Measurements from ENCODE around the gene CDH4.

CDH4 gene

GRCh38 chr20:61679473-61679872, 427.4 kb downstream of the CDH4 start:
- H3K4me1 ChIP-seq (ENCODE audit: insufficient read depth, low read length) = no peaks in the 10 kb centered on the region
- H4K20me1 ChIP-seq (ENCODE audit: insufficient read depth, low read length) = 0 out of 2 replicates have a peak, but pooled peaks cover 5% of the 10 kb centered on the region
- H3K4me2 ChIP-seq (ENCODE audit: insufficient read depth, low read length) = no peak overlapping the region
- TF ChIP-seq CTCF (IDR thresholded peaks at IDR 0.05; ENCODE audit: borderline replicate concordance, extremely low read depth, low read length, poor library complexity, severe bottlenecking) = no peak
- TF ChIP-seq EZH2 (IDR thresholded peaks at IDR 0.05; ENCODE audit: borderline replicate concordance, low read depth, low read length, severe bottlenecking) = no peak
- H3K27ac ChIP-seq (ENCODE audit: low read length) = no peak overlapping the region
- no peaks in the 10 kb centered on the region for H3K79me2 ChIP-seq (ENCODE audit: insufficient read depth, low read length)
- H3K36me3 ChIP-seq (ENCODE audit: insufficient read depth, low read length) = no peaks in the 10 kb centered on the region
- no peak overlapping the region for H3K4me3 ChIP-seq (ENCODE audit: low read depth in 1 of 2, low read length in 2 of 2)
- H3K27me3 ChIP-seq (ENCODE audit: insufficient read depth, low read length, poor library complexity) = no peaks in the 10 kb centered on the region
- ATAC-seq (ENCODE audit: insufficient read depth, low read depth) (no peak), DNase-seq (no peak)
- H3K9me3 ChIP-seq (ENCODE audit: insufficient read depth, low read length, severe bottlenecking) = no peaks in the 10 kb centered on the region
- no peak overlapping the region for H3K9ac ChIP-seq (ENCODE audit: low read depth, low read length)
- no peak overlapping the region for H2AFZ ChIP-seq (ENCODE audit: low read depth, low read length)

DNA sequence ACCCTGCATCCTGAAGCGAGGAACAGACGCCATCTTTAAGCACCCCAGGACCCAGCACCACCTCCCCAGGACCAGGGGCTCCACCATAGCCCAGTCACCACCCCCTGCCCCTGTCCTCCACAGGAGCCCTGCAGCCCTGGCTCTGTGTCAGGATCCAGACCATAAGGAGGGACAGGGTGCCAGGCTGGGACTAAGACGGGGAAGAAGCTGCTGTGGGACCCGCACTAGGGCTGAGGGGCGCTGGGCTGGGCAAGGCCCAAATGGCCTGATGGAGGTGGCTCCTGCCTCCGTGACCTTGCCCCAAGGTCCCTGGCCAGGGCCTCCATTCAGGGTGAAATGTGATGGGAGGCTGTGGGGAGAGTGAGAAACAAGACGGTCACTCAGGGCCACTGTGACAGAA, 428.0 kb downstream of the CDH4 start:
- H3K27me3 ChIP-seq (ENCODE audit: insufficient read depth, low read length, poor library complexity) = peaks cover 2% of the 10 kb centered on the region

DNA sequence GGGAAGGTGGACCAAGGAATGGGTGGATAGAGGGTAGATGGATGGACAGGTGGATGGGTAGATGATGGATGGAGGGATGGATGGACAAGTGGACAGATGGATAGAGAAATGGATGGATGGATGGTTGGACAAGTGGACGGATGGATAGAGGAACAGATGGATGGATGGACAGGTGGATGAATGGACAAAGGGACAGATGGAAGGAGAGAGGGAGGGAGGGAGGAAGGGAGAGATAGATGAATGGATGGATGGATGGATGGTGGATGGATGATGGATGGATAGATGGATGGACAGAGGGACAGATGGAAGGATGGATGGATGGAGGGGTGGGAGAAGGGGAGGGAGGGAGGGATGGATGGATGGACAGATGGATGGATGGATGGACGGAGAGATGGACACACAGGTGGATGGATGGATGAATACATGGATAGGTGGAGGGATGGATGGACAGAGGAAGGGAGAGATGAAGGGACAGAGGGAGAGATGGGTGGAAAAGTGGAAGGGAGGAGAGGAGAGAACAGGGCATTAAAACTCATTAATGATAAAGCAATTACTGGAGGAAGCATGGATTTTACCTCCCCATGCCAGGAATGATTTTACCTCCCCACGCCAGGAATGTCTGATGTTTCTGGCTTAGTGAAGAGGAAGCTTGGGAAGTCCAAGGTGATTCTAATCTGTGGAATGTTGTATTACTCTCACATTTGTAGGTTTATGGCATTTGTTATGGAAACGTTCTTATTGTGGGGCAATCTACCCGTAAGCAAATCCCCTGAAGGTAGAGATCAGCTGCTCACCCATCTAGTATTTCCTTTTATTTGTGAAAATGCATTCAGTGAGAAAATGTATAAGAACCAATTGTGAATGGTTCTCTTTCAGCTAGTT, 430.3 kb downstream of the CDH4 start:
- no peaks in the 10 kb centered on the region for H3K9me3 ChIP-seq (ENCODE audit: insufficient read depth, low read length, severe bottlenecking)
- no peaks in the 10 kb centered on the region for H3K79me2 ChIP-seq (ENCODE audit: insufficient read depth, low read length)
- peaks cover 5% of the 10 kb centered on the region for H3K27me3 ChIP-seq (ENCODE audit: insufficient read depth, low read length, poor library complexity)
- H3K4me2 ChIP-seq (ENCODE audit: insufficient read depth, low read length) = no peak overlapping the region
- TF ChIP-seq EZH2 (IDR thresholded peaks at IDR 0.05; ENCODE audit: borderline replicate concordance, low read depth, low read length, severe bottlenecking) = no peak
- H4K20me1 ChIP-seq (ENCODE audit: insufficient read depth, low read length) = 0 out of 2 replicates have a peak, but pooled peaks cover 5% of the 10 kb centered on the region
- no peak overlapping the region for H3K4me3 ChIP-seq (ENCODE audit: low read depth in 1 of 2, low read length in 2 of 2)
- H3K9ac ChIP-seq (ENCODE audit: low read depth, low read length) = no peak overlapping the region
- DNase-seq (no peak), ATAC-seq (ENCODE audit: insufficient read depth, low read depth) (no peak)
- no peak overlapping the region for H2AFZ ChIP-seq (ENCODE audit: low read depth, low read length)
- H3K4me1 ChIP-seq (ENCODE audit: insufficient read depth, low read length) = no peaks in the 10 kb centered on the region
- no peaks in the 10 kb centered on the region for H3K36me3 ChIP-seq (ENCODE audit: insufficient read depth, low read length)
- H3K27ac ChIP-seq (ENCODE audit: low read length) = no peak overlapping the region

More for the DNA sequence above, 428.0 kb downstream of the CDH4 start:
- no peaks in the 10 kb centered on the region for H3K9me3 ChIP-seq (ENCODE audit: insufficient read depth, low read length, severe bottlenecking)
- H3K27ac ChIP-seq (ENCODE audit: low read length) = no peak overlapping the region
- TF ChIP-seq EZH2 (IDR thresholded peaks at IDR 0.05; ENCODE audit: borderline replicate concordance, low read depth, low read length, severe bottlenecking) (no peak), CTCF (IDR thresholded peaks at IDR 0.05; ENCODE audit: borderline replicate concordance, extremely low read depth, low read length, poor library complexity, severe bottlenecking) (no peak)
- 0 out of 2 replicates have a peak, but pooled peaks cover 5% of the 10 kb centered on the region for H4K20me1 ChIP-seq (ENCODE audit: insufficient read depth, low read length)
- H3K79me2 ChIP-seq (ENCODE audit: insufficient read depth, low read length) = no peaks in the 10 kb centered on the region
- DNase-seq = no peak
- no peak overlapping the region for H3K9ac ChIP-seq (ENCODE audit: low read depth, low read length)
- ATAC-seq (ENCODE audit: insufficient read depth, low read depth) = no peak
- H3K4me1 ChIP-seq (ENCODE audit: insufficient read depth, low read length) = no peaks in the 10 kb centered on the region
- no peak overlapping the region for H3K4me2 ChIP-seq (ENCODE audit: insufficient read depth, low read length)
- no peak overlapping the region for H3K4me3 ChIP-seq (ENCODE audit: low read depth in 1 of 2, low read length in 2 of 2)
- H2AFZ ChIP-seq (ENCODE audit: low read depth, low read length) = no peak overlapping the region
- no peaks in the 10 kb centered on the region for H3K36me3 ChIP-seq (ENCODE audit: insufficient read depth, low read length)

DNA sequence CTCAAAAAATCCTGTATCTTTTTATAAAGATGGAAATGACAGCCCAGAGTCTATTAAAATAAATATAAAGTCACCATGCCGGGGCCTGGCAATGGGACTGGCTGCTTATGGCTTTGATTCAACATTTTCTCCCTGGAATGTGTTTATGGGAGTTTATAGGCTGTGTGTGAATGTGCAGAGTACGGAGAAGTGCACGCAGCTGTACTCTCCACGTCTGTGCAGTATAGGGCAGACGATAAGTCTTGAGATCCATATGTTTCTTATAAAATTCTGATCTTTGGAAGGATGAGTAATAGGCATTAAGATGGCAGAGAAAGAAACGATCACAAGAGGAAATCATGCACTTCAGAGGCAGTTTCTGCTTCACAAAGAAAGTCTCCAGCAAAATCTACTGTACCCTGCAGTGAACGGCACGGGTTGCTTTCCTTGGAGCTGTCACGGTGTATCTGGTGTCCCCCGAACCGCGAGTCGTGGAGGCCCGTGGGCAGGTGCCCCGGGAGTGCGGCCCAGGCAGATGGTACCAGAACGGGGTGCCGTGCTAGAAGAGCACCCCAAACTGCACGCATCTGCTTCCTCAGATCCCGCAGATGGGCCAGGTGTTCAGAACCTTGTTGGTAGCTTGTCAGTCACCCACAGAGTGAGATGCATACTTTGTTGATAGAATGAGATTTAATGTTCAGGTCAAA, 431.1 kb downstream of the CDH4 start:
- H3K9ac ChIP-seq (ENCODE audit: low read depth, low read length) = no peak overlapping the region
- DNase-seq (no peak), ATAC-seq (ENCODE audit: insufficient read depth, low read depth) (no peak)
- no peaks in the 10 kb centered on the region for H3K79me2 ChIP-seq (ENCODE audit: insufficient read depth, low read length)
- no peak overlapping the region for H3K27ac ChIP-seq (ENCODE audit: low read length)
- H3K4me3 ChIP-seq (ENCODE audit: low read depth in 1 of 2, low read length in 2 of 2) = no peak overlapping the region
- no peak for TF ChIP-seq EZH2 (IDR thresholded peaks at IDR 0.05; ENCODE audit: borderline replicate concordance, low read depth, low read length, severe bottlenecking)
- TF ChIP-seq CTCF (IDR thresholded peaks at IDR 0.05; ENCODE audit: borderline replicate concordance, extremely low read depth, low read length, poor library complexity, severe bottlenecking) = no peak
- H4K20me1 ChIP-seq (ENCODE audit: insufficient read depth, low read length) = 0 out of 2 replicates have a peak, but pooled peaks cover 5% of the 10 kb centered on the region
- H3K36me3 ChIP-seq (ENCODE audit: insufficient read depth, low read length) = no peaks in the 10 kb centered on the region
- H3K4me1 ChIP-seq (ENCODE audit: insufficient read depth, low read length) = no peaks in the 10 kb centered on the region
- H2AFZ ChIP-seq (ENCODE audit: low read depth, low read length) = no peak overlapping the region
- no peak overlapping the region for H3K4me2 ChIP-seq (ENCODE audit: insufficient read depth, low read length)
- peaks cover 5% of the 10 kb centered on the region for H3K27me3 ChIP-seq (ENCODE audit: insufficient read depth, low read length, poor library complexity)
- H3K9me3 ChIP-seq (ENCODE audit: insufficient read depth, low read length, severe bottlenecking) = no peaks in the 10 kb centered on the region
